Tibial nerve (tissue), 3 donors: ENCODE data around the gene NCAM1.

Source experiments
- CTCF ChIP-seq, 5 experiments: fragments of 200-600 bp in 3 of 5; fragments of 450-650 bp in 2 of 5; sonication (generic) in 3 of 5; IDR thresholded peaks; one replicate each; pipeline ENCODE4 v1.5.1; 2016 to 2019; ENCODE audit warnings: antibody characterized with exemption in 5 of 5, mild to moderate bottlenecking in 3 of 5, moderate library complexity in 2 of 5
- POLR2A ChIP-seq, 2 donors: fragments of 450-650 bp; IDR thresholded peaks; one replicate each; pipeline ENCODE4 v1.6.1; 2017; ENCODE audit warnings: antibody characterized with exemption in 2 of 2, mild to moderate bottlenecking in 2 of 2, moderate library complexity in 2 of 2

- TF ChIP-seq CTCF (IDR thresholded peaks at IDR 0.05) (no peak), POLR2A (IDR thresholded peaks at IDR 0.05) (no peak)
Measured at GRCh38 chr11:113193016-113193415, 231.8 kb downstream of the NCAM1 start.
